Fibroblast of lung (primary cell): ENCODE data around the gene NEBL. TPM values are rescaled to one million over a fixed set of nuclear protein-coding genes. Genes with fewer than 3 reads are reported as not detected.

Experiments
- DNase-seq, 2 donors: peaks; one replicate each; pipeline versions ENCODE4 v3.0.0 to v3.0.0-alpha.2; 2010; ENCODE audit warnings: low read depth in 2 of 2
- H2AFZ ChIP-seq: 2 replicates; pipeline ENCODE4 v1.5.1; 2012; ENCODE audit warnings: low read length, control low read depth, inconsistent platforms
- H3K27ac ChIP-seq: 2 replicates; pipeline ENCODE4 v1.5.1; 2011; ENCODE audit warnings: low read length, control low read depth; ENCODE audit not compliant: insufficient read depth
- H3K27me3 ChIP-seq: 2 replicates; pipeline ENCODE4 v1.5.1; 2011; ENCODE audit warnings: mild to moderate bottlenecking, low read length; ENCODE audit not compliant: control insufficient read depth, insufficient read depth
- H3K36me3 ChIP-seq: 2 replicates; pipeline ENCODE4 v1.5.1; 2011; ENCODE audit warnings: low read length; ENCODE audit not compliant: control insufficient read depth, insufficient read depth
- H3K4me1 ChIP-seq: 2 replicates; pipeline ENCODE4 v1.5.1; 2011; ENCODE audit warnings: low read length; ENCODE audit not compliant: control insufficient read depth, insufficient read depth; ENCODE audit errors: extremely low read depth
- H3K4me2 ChIP-seq: 2 replicates; pipeline ENCODE4 v1.5.1; 2011; ENCODE audit warnings: low read length, control low read depth; ENCODE audit not compliant: insufficient read depth; ENCODE audit errors: extremely low read depth
- H3K4me3 ChIP-seq, 4 experiments: fragments of 200-600 bp in 1 of 4; sonication (generic) in 1 of 4; replicated peaks in 1 of 4; 2 replicates each; pipeline ENCODE4 v1.5.1; 2011 to 2016; ENCODE audit warnings: low read length in 4 of 4, low read depth in 3 of 4, mild to moderate bottlenecking in 3 of 4, control low read depth in 2 of 4, inconsistent platforms in 1 of 4, mixed read lengths in 1 of 4; ENCODE audit not compliant: insufficient read depth in 1 of 4; ENCODE audit errors: control extremely low read depth in 1 of 4
- H3K79me2 ChIP-seq: 2 replicates; pipeline ENCODE4 v1.5.1; 2012; ENCODE audit warnings: mild to moderate bottlenecking, low read length, inconsistent platforms; ENCODE audit not compliant: control insufficient read depth, insufficient read depth
- H3K9ac ChIP-seq: 2 replicates; pipeline ENCODE4 v1.5.1; 2011; ENCODE audit warnings: mild to moderate bottlenecking, low read length, control low read depth; ENCODE audit not compliant: insufficient read depth
- H3K9me3 ChIP-seq: 2 replicates; pipeline ENCODE4 v1.5.1; 2012; ENCODE audit warnings: low read depth, low read length; ENCODE audit not compliant: control insufficient read depth, insufficient read depth
- H4K20me1 ChIP-seq: 2 replicates; pipeline ENCODE4 v1.5.1; 2011; ENCODE audit warnings: low read length; ENCODE audit not compliant: control insufficient read depth, insufficient read depth; ENCODE audit errors: extremely low read depth
- CTCF ChIP-seq, 2 donors: IDR thresholded peaks in 1 of 2; conservative IDR thresholded peaks in 1 of 2; 1 replicate in 1 of 2; 2 replicates in 1 of 2; pipeline ENCODE4 v1.5.1; 2011 to 2012; ENCODE audit warnings: low read length in 2 of 2, control low read depth in 1 of 2, inconsistent platforms in 1 of 2, low read depth in 1 of 2, mild to moderate bottlenecking in 1 of 2
- EZH2 ChIP-seq: IDR thresholded peaks from 2 replicates; pipeline ENCODE4 v1.5.1; 2012; ENCODE audit warnings: low read length, control low read depth, mild to moderate bottlenecking; ENCODE audit errors: missing control alignments
- polyA plus RNA-seq, 2 donors: library from polyadenylated mRNA; depleted of rRNA in 1 of 2; stranded (reverse) in 1 of 2; unstranded in 1 of 2; fragments of >200 nt; gene quantifications; 2 replicates each; pipeline ENCODE4 v1.2.1, GENCODE V29; 2011 to 2012; ENCODE audit warnings: missing spikeins in 1 of 2
- total RNA-seq: library from RNA; depleted of rRNA; stranded (reverse); fragments of >200 nt; gene quantifications from 2 replicates; pipeline ENCODE4 v1.2.1, GENCODE V29; 2014

Gene NEBL
- total and polyA plus RNA-seq, 2 donors (not counting 1 experiment from before 2014, with no cell fraction given) = 0.11 to 0.33 TPM

GRCh38 chr10:20795391-20795790 lies 101.7 kb downstream of the NEBL start:
- Histone ChIP-seq H3K4me3 (no peak overlapping the region), H3K9ac (no peak overlapping the region), H3K4me2 (no peak overlapping the region), H4K20me1 (no peaks in the 10 kb centered on the region), H3K79me2 (no peaks in the 10 kb centered on the region), H3K36me3 (no peaks in the 10 kb centered on the region), H3K27ac (no peak overlapping the region), H2AFZ (no peak overlapping the region), H3K9me3 (no peaks in the 10 kb centered on the region), H3K27me3 (no peaks in the 10 kb centered on the region), H3K4me1 (no peaks in the 10 kb centered on the region)
- DNase-seq = no peak
- TF ChIP-seq CTCF (conservative IDR thresholded peaks at IDR 0.05 in 1 of 2, IDR thresholded peaks at IDR 0.05 in 1 of 2; ENCODE audit: low read depth in 1 of 2, low read length in 2 of 2) (no peak), EZH2 (no peak)

- no peak for TF ChIP-seq CTCF (conservative IDR thresholded peaks at IDR 0.05 in 1 of 2, IDR thresholded peaks at IDR 0.05 in 1 of 2; ENCODE audit: low read depth in 1 of 2, low read length in 2 of 2)
- TF ChIP-seq EZH2 = no peak
- H3K27me3 ChIP-seq = no peaks in the 10 kb centered on the region
- no peak overlapping the region for H3K27ac ChIP-seq
- H3K9ac ChIP-seq = no peak overlapping the region
- H4K20me1 ChIP-seq = no peaks in the 10 kb centered on the region
- H3K79me2 ChIP-seq = no peaks in the 10 kb centered on the region
- no peaks in the 10 kb centered on the region for H3K4me1 ChIP-seq
- H2AFZ ChIP-seq = no peak overlapping the region
- no peak overlapping the region for H3K4me3 ChIP-seq
- H3K9me3 ChIP-seq = no peaks in the 10 kb centered on the region
- H3K4me2 ChIP-seq = no peak overlapping the region
- no peaks in the 10 kb centered on the region for H3K36me3 ChIP-seq
- DNase-seq = no peak
Observed at GRCh38 chr10:20785174-20785573, 111.9 kb downstream of the NEBL start.

GRCh38 chr10:20778008-20778757 lies 118.9 kb downstream of the NEBL start:
- no peak overlapping the region for H3K4me2 ChIP-seq
- H4K20me1 ChIP-seq = no peaks in the 10 kb centered on the region
- TF ChIP-seq EZH2 (no peak), CTCF (conservative IDR thresholded peaks at IDR 0.05 in 1 of 2, IDR thresholded peaks at IDR 0.05 in 1 of 2; ENCODE audit: low read depth in 1 of 2, low read length in 2 of 2) (no peak)
- no peak overlapping the region for H3K27ac ChIP-seq
- no peak overlapping the region for H3K4me3 ChIP-seq
- H2AFZ ChIP-seq = no peak overlapping the region
- H3K9ac ChIP-seq = no peak overlapping the region
- H3K27me3 ChIP-seq = no peaks in the 10 kb centered on the region
- H3K79me2 ChIP-seq = no peaks in the 10 kb centered on the region
- no peaks in the 10 kb centered on the region for H3K9me3 ChIP-seq
- DNase-seq = no peak
- no peaks in the 10 kb centered on the region for H3K4me1 ChIP-seq
- H3K36me3 ChIP-seq = no peaks in the 10 kb centered on the region
